ENCODE results near the gene TRIM62.
"Not testable (repeated sequence)": the region's sequence is repeated elsewhere in the genome, so short reads cannot be mapped to it uniquely, and the experiment has no call there.

TRIM62 gene

DNA sequence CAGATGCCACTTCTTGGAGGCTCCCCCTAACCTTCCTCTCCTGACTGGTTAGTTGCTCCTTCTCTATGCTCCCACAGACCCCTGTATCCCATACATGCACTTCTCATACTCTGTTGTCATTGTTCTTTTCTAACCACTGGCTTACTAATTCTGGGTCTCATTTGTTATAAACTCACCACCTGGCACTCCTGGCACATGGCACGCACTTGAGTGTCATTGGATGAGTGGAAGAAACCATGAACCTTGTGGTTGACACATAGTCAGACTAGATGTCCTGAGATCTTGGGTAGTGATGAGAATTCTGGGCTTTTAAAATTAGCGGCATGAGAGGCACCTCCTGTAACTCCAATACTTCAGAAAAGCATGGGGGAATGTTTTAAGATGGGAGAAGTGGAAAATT is 49.3 kb downstream of the TRIM62 start:
- DNase-seq, result no peak

DNA sequence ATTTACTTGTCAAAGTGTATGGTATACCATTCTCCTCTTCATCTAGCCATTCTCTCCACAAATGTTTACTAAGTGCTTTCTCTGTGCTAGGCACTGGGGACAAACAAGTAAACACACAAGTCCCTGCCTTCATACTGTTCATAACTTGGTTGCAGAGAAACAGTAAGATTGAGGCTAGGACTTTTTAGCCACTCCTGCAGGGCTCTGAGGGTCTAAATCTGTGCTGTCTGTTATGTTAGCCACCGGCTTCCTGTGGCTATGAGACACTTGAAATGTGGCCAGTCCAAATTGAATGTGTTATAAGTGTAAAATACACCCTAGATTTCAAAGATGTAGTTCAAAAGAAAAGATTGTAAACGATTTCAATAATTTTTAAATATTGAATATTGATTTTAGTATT is 50.7 kb downstream of the TRIM62 start:
- DNase-seq, result no peak

DNA sequence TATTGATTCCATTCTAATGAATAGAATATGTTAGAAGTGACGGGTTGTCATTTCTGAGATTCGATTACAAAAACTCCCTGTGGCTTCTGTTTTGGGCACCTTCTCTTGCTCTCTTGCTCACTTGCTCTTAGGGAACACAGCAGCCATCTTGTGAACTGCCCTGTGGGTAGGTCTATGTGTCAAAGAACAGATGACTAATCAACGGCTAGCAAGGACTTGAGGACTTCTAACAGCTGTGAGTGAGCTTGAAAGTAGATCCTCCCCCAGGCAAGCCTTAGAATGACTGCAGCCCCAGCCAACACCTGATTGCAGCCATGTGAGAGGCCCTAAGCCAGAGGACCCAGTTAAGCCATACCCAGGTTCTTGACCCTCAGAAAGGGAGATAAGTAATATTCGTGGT is 51.5 kb downstream of the TRIM62 start:
- no peak for DNase-seq

DNA sequence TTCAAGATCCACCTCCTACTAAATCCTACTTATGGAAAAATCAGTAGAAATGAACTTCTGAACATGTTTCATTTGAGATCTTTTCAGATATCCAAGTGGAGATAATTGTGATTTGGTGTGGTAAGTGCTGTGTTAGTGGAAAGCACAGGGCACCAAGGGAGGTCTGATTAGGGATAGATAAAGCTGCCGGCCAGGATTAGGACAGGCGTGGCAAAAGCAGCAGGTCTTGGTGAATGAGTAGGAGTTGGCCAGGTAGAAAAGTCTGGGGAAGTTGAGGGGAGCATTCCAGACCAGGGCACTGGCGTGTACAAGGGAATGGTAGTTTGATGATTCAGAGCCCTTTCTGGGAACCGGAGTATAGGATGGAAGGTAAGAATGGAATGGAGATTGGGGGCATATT is 53.1 kb downstream of the TRIM62 start:
- no peak for DNase-seq

GRCh38 chr1:33127001-33127823 is 54.6 kb downstream of the TRIM62 start:
- peak; percentile 99 for DNase-seq

DNA sequence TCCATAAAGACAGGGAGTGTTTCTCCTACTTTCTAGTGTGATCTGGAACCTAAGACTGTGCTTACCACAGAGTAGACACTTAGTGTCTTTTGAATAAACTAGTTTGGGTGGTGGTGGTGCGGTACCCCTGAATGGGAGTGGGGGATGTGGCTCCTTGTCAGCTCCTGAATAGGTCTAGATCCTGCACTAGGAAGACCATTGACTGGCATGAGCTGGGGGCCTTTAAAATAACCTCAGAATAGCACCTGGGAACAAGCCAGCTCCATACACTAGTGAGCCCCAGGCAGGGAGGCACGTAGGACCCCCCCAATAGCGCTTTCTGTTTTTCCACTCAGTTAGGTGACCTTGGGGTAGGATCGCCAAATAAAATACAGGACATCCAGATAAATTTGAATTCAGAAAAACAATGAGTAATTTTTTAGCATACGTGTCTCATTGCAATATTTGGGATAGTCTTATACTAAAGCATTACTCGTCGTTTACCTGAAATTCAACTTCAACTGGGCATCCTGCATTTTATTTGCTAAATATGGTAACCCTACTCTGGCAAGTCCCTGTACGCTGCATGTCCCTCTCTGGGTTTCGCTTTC is 55.3 kb downstream of the TRIM62 start:
- no peak for DNase-seq

- not testable (repeated sequence) for DNase-seq
These were observed 57.2 kb downstream of the TRIM62 start for GRCh38 chr1:33124647-33125046.

- DNase-seq, result no peak
These were observed 58.6 kb downstream of the TRIM62 start for GRCh38 chr1:33123266-33123665.

GRCh38 chr1:33122483-33123178 is 59.2 kb downstream of the TRIM62 start:
- no peak for DNase-seq

DNA sequence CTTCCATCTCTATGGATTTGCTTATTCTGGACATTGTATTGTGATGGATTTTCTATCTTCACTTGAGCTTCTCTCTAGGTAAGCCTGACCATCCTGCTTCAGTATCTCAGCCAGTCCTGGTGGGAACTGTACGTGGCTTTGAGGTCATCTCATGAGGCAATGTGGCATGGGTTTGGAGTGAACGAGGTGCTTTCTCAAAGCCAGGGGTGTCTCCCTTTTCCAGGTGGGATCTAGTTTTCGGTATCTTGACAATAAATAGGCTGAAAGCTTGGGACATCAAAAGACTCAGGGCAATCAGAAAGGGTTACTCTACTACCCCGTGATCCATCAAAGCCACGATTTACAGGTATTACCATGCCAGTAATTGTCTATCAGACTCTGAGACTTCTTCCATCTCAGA is 60.1 kb downstream of the TRIM62 start:
- no peak for DNase-seq

DNA sequence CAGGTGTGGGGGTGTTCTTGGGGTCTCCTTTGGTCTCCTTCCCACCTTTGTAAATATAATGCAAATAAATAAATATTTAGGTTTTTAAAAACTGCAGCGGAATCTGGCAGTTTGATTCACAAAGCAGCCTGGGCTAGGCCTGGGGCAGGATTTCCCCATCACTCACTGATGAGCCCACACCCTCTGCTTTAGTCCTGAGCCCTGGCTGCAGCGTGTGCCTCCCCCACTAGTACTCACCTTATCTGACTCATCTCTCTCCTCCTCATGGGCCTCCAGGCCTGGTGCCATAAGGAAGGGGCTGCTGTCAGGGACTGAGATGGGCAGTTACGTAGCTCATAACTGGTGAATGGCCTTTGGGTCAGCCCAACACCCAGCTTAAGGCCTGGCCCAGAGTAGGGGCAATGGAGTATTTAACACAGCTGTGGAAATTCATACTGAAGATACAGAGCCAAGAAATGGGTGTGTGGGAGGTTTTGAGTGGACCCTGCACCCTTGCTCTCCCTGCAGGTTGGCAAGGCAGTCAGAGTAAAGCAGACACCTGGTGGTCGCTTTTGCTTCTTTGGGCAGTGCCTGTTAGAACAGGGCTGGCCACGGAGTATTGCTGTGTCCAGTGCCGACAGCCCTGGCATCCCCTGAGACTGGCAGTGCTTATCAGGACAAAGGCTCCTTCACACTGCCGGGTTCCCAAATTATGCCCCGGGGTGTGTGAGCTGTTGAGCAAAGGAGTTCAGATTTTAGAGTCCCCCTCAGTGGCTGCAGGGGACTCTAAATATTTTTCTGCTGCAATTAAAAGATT is 61.2 kb downstream of the TRIM62 start:
- DNase-seq, result no peak

DNA sequence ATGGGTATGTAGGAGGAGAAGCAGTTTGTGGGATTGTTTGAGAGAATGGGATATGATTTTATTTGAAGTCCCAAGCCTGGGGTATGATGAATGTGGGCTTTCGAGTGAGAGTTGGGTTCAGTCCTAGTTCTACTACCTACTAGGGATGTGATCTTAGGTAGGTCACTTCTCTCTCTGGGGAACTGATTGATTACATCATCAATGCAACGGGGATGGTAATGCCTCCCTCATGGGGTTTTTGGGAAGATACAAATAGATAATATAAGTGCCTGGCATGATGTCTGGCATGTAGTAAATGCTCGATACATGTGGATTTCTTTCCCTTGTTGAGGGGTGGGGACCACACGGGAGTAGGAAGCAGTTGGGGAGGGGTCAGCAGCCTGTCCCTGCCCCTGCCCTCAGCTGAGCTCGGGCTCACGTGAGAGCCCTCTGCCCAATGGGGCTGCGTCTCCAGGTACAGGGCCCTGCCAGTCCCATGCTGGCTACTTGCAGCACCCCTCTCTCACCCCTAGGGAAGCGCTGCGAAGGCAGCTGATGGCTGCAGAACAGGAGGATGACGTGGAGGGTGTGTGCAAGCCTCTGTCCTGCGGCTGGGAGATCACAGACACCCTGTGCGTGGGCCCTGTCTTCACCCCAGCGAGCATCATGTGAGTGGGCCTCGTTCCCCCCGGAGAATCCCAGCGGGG is 62.2 kb downstream of the TRIM62 start:
- DNase-seq, result no peak

- DNase-seq, result no peak
These were observed 62.8 kb downstream of the TRIM62 start for GRCh38 chr1:33119050-33119449.

DNA sequence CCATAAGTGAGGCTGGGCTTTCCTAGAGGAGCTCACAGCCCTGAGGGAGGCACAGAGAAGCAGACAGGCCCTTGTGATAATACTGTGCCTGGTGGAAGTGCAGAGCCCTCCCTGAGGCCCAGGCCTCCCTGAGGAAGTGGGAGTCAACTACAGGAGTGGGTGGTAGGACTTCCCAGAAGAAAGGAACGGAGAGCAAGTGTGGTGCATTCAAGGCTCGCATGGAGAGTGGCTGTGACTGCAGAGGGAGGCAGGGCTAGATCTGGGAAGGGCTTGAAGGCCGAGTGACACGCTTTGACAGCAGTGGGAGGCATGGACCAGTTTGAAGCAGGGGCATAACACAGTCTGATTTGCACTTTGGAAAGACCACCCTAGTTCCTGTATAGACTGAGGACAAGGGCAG is 63.6 kb downstream of the TRIM62 start:
- no peak for DNase-seq

DNA sequence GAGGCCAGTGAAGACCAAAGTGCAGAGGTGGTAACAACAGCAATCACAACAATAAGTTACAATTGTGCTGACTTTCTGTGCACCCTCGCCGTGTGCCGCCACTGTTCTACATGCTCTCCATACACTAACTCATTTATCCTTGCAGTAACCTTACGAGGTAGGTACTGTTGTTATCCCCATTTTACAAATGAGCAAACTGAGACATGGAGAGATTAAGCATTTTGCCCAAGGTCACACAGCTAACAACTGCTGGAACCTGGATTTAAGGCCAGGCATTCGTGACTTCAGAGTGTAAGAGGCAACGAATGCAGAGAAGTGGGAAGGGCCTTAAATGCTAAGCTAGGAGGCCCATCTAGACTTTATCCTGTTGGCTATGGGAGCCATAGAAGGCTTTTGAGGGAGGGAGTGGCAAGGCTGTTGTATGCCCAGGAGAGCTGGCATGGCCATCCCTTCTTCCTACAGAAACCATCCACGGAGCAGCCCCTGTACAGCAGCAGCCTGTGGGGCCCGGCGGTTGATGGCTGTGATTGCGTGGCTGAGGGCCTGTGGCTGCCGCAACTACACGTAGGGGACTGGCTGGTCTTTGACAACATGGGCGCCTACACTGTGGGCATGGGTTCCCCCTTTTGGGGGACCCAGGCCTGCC is 64.3 kb downstream of the TRIM62 start:
- no peak for DNase-seq

GRCh38 chr1:33111965-33112364 is 69.9 kb downstream of the TRIM62 start:
- peak; percentile 13 for DNase-seq

- DNase-seq, result no peak
These were observed 71.4 kb downstream of the TRIM62 start for GRCh38 chr1:33110477-33110876.

- not testable (repeated sequence) for DNase-seq
These were observed 81.8 kb downstream of the TRIM62 start for GRCh38 chr1:33100119-33100415.

DNA sequence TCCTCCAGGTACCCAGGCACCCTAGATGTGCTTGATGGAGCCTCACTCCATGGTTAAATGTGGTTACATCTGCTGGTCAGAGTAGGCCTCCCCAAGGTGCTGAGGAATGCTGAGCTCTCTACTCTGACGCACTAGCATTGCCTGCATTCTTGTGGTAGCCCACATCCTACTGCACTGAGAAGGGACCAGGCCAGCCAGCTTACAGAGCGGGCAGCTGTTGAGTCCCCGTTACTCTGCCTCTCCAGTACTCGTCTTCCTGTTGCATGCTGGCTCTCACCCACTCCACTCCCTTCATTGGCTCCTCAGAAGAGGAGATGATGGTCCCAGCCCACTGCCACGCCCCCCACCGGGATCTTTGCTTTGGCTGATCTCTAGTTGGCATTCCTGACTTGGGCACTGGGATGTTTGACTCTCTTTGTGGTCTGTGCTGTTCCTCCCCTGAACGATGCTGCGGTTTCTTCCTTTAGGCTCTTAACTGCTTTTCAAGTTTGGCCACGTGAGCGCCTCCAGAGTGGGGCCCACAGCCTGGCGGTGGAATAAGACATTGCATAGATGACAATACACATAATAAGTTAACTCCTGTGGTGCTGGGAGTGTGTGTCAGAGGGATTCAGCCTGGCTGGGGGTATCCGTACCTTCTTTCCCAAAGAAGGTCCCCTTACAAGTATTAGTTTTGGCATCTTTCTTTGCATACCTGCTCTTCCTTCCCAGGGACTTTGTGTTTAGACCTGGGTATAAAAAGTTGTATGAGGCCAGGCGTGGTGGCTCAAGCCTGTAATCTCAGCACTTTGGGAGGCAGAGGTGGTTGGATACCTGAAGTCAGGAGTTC is 82.3 kb downstream of the TRIM62 start:
- peak; percentile 98 for DNase-seq

GRCh38 chr1:33098371-33098770 is 83.5 kb downstream of the TRIM62 start:
- peak; percentile 83 for DNase-seq

DNA sequence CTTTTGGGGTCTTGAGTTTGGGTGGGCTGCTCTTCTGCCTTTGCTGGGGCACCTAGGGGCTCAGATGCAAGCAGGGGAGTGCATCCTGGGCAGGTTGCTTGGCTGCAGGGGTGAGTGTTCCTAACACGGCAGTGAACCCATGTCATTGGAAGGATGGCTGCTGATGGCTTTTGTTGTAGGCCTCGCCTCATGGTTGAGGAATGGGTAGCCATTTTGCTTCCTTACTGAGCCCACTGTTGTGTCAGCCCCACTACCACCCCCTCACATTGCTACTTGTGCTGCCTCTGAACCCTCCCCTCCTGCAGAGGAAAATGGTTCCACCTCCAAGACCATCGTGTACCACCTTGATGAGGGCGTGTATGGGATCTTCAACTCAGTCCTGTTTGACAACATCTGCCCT is 84.1 kb downstream of the TRIM62 start:
- DNase-seq, result no peak
